Measurements from ENCODE around the gene PHF10.
A peak's percentile ranks its signal among the peaks of the same experiment; 100 is the strongest.
"Not testable (repeated sequence)": the region's sequence is repeated elsewhere in the genome, so short reads cannot be mapped to it uniquely, and the experiment has no call there.

Gene PHF10

GRCh38 chr6:169722362-169723199 is 1.7 kb downstream of the PHF10 start:
- peak; percentile 17 for DNase-seq

- DNase-seq: no peak
Observed at GRCh38 chr6:169720207-169720855, 4.0 kb downstream of the PHF10 start.

GRCh38 chr6:169719117-169719516 is 5.2 kb downstream of the PHF10 start:
- no peak for DNase-seq

- no peak for DNase-seq
Observed at GRCh38 chr6:169714595-169714994, 9.7 kb downstream of the PHF10 start.

GRCh38 chr6:169714178-169714577 is 10.1 kb downstream of the PHF10 start:
- no peak for DNase-seq

- no peak for DNase-seq
Observed at GRCh38 chr6:169710009-169710408, 14.3 kb downstream of the PHF10 start.

GRCh38 chr6:169709293-169709692 is 15.0 kb downstream of the PHF10 start:
- DNase-seq: no peak

- DNase-seq: no peak
Observed at GRCh38 chr6:169707772-169708171, 16.5 kb downstream of the PHF10 start.

- DNase-seq: no peak
Observed at GRCh38 chr6:169702840-169703246, 21.5 kb downstream of the PHF10 start.

GRCh38 chr6:169701954-169702839 is 22.1 kb downstream of the PHF10 start, which contains the start of the genes C6orf120 and WDR27:
TSS of gene C6orf120 (plus strand) at chr6:169702126. CDS start at chr6:169702460, 334 bp downstream.
TSS of gene WDR27 (minus strand) at chr6:169702029. CDS start at chr6:169689005, 13,024 bp downstream.
- DNase-seq: peak; percentile 100

GRCh38 chr6:169701311-169701953 is 22.9 kb downstream of the PHF10 start:
- DNase-seq: peak; percentile 43

GRCh38 chr6:169700296-169700695 is 24.0 kb downstream of the PHF10 start:
- no peak for DNase-seq

GRCh38 chr6:169697115-169697514 is 27.2 kb downstream of the PHF10 start:
- not testable (repeated sequence) for DNase-seq

GRCh38 chr6:169695131-169695530 is 29.2 kb downstream of the PHF10 start:
- DNase-seq: no peak

GRCh38 chr6:169692516-169692915 is 31.8 kb downstream of the PHF10 start:
- no peak for DNase-seq

GRCh38 chr6:169691260-169691659 is 33.0 kb downstream of the PHF10 start:
- no peak for DNase-seq

- no peak for DNase-seq
Observed at GRCh38 chr6:169689287-169689686, 35.0 kb downstream of the PHF10 start.

GRCh38 chr6:169685860-169686259 is 38.4 kb downstream of the PHF10 start:
- no peak for DNase-seq

- DNase-seq: no peak
Observed at GRCh38 chr6:169684056-169684455, 40.2 kb downstream of the PHF10 start.

- no peak for DNase-seq
Observed at GRCh38 chr6:169678342-169678741, 46.0 kb downstream of the PHF10 start.

GRCh38 chr6:169677096-169677495 is 47.2 kb downstream of the PHF10 start:
- DNase-seq: no peak

GRCh38 chr6:169675011-169675410 is 49.3 kb downstream of the PHF10 start:
- no peak for DNase-seq

GRCh38 chr6:169671563-169671962 is 52.7 kb downstream of the PHF10 start:
- DNase-seq: no peak
